Measurements from ENCODE around the gene TRPM1.

TRPM1 gene

DNA sequence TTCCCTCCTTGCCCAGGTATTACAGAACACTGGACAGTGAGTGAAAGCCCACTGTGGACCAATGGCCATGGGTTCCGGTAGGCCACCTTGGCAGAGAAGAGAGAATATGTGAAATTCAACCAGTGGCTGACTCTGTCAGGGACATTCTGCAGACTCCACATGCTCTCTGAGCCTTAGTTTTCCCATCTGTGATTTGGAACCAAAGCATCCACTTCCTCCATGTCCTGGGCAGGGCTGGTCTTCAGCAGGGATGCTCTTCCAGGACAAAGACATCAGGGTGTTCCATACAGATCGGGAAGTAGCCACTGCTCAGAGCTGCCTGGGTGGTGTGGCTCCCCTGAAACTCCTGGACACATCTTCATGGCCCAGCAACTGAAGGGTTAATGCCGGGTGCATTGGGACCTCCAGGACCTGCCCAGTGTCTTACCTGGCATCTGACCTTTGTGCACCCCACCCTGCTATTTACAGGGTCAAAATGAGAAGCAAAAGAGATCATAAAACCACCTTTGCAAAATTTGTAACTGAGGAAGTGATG, 28.3 kb upstream of the TRPM1 start:
- Mint-ChIP-seq H3K4me1 (no peaks in the 10 kb centered on the region), H3K27ac (no peak overlapping the region), H3K36me3 (no peaks in the 10 kb centered on the region), H3K27me3 (no peaks in the 10 kb centered on the region), H3K4me3 (no peak overlapping the region), H3K9me3 (no peaks in the 10 kb centered on the region)

DNA sequence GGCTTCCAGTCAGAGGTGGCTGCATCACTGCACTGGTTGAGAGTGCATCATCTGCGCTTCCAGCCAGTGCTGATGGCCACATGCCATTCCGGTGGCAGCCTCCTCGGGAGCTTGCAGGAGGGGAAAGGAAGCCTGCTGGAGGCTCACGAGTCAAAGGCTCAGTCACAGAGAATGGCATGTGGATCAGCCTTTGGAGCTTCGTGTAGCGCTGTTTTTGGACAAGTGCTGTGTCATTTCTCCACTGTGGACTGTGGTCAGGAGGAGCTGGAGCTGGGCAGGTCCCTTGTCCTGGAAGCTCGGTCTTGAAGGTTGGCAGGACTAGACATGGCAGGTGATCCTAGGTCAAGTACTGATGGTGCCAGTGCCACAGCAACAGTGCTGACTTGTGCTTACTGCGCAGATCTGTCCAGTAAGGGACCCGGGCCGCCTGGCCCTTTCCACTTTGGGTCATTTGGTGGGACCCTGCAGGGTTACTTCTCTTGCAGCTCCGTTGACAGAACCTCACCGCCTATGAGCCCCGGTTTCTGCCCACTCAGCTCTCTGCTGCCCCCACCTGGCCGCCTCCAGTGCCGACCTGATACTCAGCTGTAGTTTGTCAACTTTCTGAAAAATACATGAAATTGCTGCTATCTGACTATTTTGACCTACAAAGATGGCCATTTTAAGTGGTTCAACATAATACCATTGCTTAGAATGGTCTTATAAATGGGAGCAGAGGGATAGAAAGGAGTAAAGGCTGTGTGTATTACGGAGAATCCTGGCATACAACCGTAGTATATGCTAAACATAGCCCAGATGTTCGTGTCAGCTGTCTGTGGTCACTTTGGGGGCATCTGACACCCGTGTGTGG, 27.6 kb upstream of the TRPM1 start:
- H3K27me3 Mint-ChIP-seq, result no peaks in the 10 kb centered on the region
- no peak overlapping the region for H3K4me3 Mint-ChIP-seq
- H3K36me3 Mint-ChIP-seq, result no peaks in the 10 kb centered on the region
- no peaks in the 10 kb centered on the region for H3K9me3 Mint-ChIP-seq
- H3K27ac Mint-ChIP-seq, result no peak overlapping the region
- H3K4me1 Mint-ChIP-seq, result no peaks in the 10 kb centered on the region

DNA sequence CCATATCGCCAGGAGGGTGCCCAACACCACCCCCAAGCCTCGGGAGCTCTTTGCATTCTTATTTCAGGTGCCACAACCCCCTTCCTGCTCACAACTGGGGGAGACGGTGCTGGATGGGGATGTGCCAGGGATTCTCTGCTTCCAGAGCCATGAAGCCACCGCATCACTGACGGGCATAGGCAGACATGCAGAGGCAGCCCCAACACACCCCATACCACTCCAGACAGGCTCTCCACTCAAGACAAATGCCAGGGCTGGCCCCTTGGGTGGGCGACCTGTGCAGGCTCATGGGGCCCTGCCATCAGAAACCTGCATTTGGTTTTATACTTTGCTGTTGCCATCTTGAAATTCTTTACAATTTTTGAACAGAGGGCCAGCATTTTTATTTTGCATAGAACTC, 27.0 kb upstream of the TRPM1 start:
- Mint-ChIP-seq H3K9me3 (no peaks in the 10 kb centered on the region), H3K4me1 (no peaks in the 10 kb centered on the region), H3K36me3 (no peaks in the 10 kb centered on the region), H3K4me3 (no peak overlapping the region), H3K27me3 (no peaks in the 10 kb centered on the region), H3K27ac (no peak overlapping the region)

DNA sequence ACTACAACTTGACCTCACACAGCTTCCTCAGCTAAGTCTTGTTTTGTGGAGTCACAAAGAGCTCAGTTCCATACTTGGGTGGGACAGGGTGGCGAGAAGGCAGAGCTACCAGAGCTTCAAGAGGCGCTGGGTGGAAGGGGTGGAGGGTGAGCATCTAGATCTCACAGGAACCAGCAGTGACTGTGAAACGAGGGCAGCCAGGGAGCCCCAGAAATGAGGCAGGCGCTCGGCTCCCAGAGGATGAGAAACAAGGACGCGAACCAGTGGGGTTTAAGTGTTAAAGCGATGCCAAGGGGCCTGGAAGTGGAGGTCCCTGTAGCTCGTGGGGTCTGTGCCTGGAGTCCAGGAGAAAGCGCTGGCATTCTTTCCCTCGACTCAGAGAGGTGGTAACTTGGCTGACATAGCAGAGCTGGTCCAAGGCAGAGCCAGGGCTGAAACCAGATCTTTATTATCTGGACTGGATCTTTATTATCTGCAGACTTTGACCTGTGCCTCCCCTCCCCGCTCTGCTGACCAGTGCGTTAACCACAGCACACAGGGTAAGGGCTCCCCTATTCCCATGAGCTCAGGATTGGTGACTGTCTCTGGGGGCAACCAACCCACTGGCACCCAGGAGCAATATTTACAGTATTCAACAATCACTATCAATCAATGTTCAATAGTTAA, 26.2 kb upstream of the TRPM1 start:
- H3K27me3 Mint-ChIP-seq, result no peaks in the 10 kb centered on the region
- H3K36me3 Mint-ChIP-seq, result no peaks in the 10 kb centered on the region
- H3K27ac Mint-ChIP-seq, result no peak overlapping the region
- no peaks in the 10 kb centered on the region for H3K4me1 Mint-ChIP-seq
- no peak overlapping the region for H3K4me3 Mint-ChIP-seq
- no peaks in the 10 kb centered on the region for H3K9me3 Mint-ChIP-seq

DNA sequence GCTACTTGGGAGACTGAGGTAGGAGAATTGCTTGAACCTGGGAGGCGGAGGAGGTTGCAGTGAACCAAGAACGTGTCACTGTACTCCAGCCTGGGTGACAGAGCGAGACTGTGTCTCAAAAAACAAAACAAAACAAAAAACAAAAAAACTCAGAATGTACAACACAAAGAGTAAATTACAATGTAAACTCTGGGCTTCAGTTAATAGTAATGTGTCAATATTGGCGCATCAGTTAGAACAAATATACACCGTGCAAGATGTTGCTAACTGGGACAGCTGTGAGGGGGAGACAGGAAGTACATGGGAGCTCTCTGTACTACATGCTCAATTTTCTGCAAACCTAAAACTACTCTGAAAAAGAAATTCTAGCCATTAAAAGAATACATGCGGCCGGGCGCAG, 23.5 kb upstream of the TRPM1 start:
- no peak overlapping the region for H3K27ac Mint-ChIP-seq
- no peaks in the 10 kb centered on the region for H3K4me1 Mint-ChIP-seq
- no peaks in the 10 kb centered on the region for H3K36me3 Mint-ChIP-seq

DNA sequence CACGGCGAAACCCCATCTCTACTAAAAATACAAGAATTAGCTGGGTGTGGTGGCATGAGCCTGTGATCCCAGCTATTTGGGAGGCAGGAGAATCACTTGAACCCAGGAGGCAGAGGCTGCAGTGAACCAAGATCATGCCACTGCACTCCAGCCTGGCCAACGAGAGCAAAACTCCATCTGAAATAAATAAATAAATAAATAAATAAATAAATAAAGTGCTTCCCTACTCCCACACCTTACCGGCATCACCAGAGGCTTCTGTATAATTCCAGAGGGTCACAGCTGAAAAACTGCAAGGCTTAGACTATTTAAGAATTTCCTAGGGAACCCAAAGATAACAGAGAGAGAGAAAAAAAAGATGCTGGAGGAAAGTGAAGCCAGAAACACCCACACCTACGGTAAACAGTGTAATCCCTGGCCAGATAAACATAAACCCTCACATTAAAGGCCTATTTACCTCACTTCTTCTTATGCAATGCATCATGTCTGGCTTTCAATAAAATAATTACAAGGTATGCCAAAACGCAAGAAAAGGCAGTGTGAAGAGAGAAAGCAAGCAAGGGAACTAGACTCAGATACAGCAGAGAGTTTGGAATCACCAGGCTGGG, 15.0 kb upstream of the TRPM1 start:
- Mint-ChIP-seq H3K9me3 (peaks cover 4% of the 10 kb centered on the region), H3K27me3 (peaks cover 2% of the 10 kb centered on the region), H3K4me3 (no peak overlapping the region), H3K36me3 (peaks cover 6% of the 10 kb centered on the region), H3K4me1 (no peaks in the 10 kb centered on the region), H3K27ac (no peak overlapping the region)

More for the DNA sequence above, 23.5 kb upstream of the TRPM1 start:
- no peak overlapping the region for H3K4me3 Mint-ChIP-seq
- no peaks in the 10 kb centered on the region for H3K27me3 Mint-ChIP-seq
- peaks cover 12% of the 10 kb centered on the region for H3K9me3 Mint-ChIP-seq

DNA sequence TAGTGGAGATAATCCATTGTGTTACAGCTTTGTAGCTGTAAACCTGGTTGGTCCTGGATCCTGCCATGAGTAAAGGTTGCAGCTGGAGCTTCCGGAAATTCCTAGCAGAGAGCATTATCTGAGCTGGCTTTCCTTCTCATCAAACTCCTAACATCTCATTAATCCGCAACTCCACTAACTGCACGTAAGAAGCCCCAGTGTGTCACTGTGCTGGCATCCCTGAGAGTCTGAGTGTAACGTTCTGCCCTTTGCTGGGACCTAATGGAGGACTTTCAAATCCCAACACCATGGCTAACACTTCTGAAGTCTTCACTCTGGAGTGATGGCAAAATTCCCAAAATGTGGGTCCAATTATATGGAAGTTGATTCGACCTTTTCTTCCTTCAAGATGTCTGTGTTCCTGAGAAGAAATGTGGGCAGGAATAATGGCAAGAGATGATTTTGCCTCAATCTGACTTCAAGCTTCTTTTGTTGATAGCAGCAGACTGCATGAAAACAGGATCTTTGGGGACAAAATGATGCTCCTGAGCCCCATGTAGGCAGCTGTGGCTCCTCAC, 9.6 kb upstream of the TRPM1 start:
- Mint-ChIP-seq H3K27ac (no peak overlapping the region), H3K4me1 (no peaks in the 10 kb centered on the region), H3K9me3 (no peaks in the 10 kb centered on the region), H3K4me3 (no peak overlapping the region), H3K36me3 (peaks cover 6% of the 10 kb centered on the region), H3K27me3 (peaks cover 2% of the 10 kb centered on the region)

DNA sequence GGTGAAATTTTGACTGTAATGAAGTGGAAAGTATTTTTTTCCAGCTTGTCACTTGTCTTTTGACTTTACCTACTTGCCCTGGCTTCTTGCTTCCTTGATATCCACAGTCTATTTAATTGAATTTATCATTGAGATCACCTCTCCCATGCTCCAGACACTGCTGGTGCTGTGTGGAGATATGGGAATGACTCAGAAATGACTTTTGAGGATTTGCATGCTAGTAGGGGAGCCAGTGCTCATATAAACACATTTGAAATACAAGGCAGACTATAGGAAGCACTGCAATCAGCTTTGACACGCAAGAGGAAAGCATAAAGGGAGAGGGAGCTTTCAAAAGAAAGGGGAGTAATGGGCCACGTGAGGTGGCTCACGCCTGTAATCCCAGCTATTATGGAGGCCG, 7.3 kb upstream of the TRPM1 start:
- Mint-ChIP-seq H3K27me3 (no peaks in the 10 kb centered on the region), H3K27ac (no peak overlapping the region), H3K4me1 (no peaks in the 10 kb centered on the region), H3K9me3 (no peaks in the 10 kb centered on the region), H3K4me3 (no peak overlapping the region), H3K36me3 (no peaks in the 10 kb centered on the region)

DNA sequence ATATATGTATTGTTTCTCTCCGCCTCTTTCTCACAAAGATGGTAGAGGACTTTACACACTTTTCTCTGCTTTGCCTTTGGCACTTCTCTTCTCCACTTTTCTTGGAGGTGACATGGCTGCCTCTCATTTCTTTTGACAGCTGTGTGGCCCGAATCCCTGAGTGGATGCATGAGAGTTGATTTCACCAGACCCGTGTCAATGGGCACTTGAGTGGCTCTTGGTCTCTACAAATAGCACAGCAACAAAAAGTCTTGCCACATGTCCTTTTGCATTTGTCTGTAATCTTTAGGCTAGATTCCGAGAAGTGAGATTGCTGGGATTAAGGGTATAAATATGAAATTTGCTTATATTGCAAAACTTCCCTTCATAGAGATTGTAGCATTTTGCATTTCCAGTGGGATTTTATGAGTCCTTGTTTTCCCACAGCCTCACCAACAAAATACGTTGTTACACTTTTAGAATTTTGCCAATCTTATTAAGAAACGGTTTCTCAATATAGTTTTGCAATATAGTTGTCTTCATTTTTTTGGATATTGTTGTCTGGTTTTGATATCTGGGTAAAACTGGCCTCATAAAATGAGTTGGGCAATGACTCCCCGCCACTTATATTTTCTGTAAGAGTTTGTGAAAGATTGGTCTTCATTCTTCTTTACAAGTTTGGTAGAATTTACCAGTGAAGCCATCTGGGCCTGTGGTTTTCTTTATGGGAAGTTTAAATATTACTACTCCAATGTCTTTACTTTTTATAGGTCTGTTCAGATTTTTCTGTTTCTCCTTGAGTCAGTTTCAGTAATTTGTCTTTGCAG, 5.2 kb upstream of the TRPM1 start:
- Mint-ChIP-seq H3K27ac (no peak overlapping the region), H3K4me3 (no peak overlapping the region), H3K36me3 (no peaks in the 10 kb centered on the region)

DNA sequence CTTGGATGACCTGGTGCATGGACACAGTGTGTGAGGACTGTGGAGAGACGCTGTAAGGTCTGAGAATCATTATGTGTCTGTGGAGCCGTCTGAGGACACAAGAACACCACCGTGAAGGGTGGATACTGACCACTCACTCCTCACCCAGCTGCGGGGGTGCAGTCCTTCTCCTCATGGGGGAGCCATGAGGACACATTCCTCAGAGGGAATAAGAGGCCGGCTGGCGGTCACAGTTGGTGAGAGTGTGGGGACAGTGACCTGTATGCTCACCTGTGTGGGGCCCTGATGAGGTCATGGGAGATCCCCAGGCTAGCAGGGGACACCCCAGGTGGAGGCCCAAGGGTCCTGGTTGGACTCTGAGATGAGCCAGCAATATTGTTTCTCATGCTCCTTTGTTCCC, 2.5 kb upstream of the TRPM1 start:
- no peaks in the 10 kb centered on the region for H3K27me3 Mint-ChIP-seq
- no peak overlapping the region for H3K4me3 Mint-ChIP-seq
- H3K36me3 Mint-ChIP-seq, result no peaks in the 10 kb centered on the region
- H3K9me3 Mint-ChIP-seq, result no peaks in the 10 kb centered on the region
- H3K4me1 Mint-ChIP-seq, result no peaks in the 10 kb centered on the region
- no peak overlapping the region for H3K27ac Mint-ChIP-seq

More for the DNA sequence above, 5.2 kb upstream of the TRPM1 start:
- Mint-ChIP-seq H3K4me1 (no peaks in the 10 kb centered on the region), H3K9me3 (no peaks in the 10 kb centered on the region), H3K27me3 (no peaks in the 10 kb centered on the region)

DNA sequence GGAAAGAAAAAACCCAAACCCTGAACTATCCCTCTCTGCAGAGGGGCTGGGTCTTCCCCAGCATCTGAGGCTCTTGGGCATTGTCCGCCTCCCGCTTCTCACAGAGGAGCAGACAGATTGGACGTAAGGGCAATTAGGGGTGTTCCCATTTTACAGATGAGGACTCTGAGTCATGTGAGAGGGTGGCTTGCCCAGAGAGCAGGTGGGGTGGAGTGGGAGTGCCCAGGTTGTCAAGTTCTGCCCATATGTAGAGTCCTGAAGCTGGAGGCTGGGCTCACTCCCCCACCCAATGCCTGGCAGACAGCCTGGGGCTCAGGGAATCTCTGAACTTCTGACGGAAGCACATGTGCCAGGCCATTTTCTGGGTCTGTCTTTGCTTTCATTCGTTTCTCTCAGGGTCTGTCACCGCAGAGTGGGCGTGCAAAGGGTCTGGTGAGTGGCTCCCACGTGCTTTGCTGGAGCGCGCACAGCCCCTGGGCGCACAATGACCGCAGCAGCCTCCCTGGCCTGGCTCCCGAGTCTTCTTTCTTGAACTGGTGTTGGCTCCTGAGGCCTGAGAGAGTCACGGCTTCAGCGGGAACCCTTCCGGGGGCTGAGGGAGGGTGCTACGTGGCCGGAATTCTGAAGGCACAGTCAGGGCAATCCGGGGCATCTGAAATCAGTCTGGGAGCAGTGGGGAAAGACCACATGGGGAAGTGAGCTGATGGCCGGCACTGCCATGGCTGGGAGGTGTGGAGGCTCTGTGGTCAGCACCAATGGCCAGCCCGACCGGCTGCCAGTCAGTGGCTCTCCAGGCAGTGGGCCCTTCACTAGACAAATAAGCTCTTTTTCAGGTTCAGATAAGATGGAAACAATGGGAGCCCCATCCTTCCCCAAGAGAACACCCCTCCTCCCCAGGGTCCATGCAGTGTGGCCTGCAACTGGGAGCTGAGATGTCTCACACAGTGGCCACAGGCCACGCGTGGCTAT, 1.1 kb upstream of the TRPM1 start:
- Mint-ChIP-seq H3K27me3 (no peaks in the 10 kb centered on the region), H3K9me3 (no peaks in the 10 kb centered on the region), H3K4me3 (no peak overlapping the region), H3K36me3 (no peaks in the 10 kb centered on the region), H3K4me1 (no peaks in the 10 kb centered on the region), H3K27ac (no peak overlapping the region)

DNA sequence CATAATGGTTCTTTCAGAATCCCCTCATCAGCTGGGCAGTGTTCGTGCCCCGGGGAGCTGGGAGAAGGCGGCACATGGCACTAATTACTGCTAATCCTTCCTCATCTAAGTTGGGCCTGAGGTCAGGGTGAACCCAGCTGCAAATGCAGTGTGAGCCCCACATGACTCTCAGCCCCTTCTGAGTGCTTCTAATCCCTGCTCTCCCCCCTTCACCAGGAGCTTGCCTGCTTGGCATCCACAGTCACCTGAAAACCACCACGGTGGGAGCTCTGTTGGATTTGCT, 455 bp upstream of the TRPM1 start:
- no peak overlapping the region for H3K27ac Mint-ChIP-seq

DNA sequence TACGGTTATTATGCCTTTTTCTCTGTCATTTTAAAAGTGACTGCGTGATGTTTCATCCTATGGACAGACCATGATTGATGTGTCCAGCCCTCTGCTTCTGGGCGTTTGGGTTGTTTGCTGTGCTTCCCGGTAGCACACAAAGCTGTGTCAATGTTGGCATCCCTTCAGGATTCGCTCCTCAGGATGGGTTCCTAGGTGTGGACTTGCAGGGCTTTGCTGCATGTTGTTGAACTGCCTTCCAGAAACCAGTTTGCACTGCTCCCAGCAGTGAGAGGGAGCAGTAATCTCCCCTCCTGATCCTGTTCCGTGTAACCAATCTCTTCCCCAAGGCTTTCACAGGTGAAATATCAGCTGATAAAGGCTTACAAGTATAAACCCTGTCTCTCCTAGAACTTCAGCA, 787 bp downstream of the TRPM1 start:
- Mint-ChIP-seq H3K4me3 (no peak overlapping the region), H3K36me3 (no peaks in the 10 kb centered on the region), H3K4me1 (no peaks in the 10 kb centered on the region), H3K27me3 (no peaks in the 10 kb centered on the region), H3K9me3 (no peaks in the 10 kb centered on the region), H3K27ac (no peak overlapping the region)

More for the DNA sequence above, 455 bp upstream of the TRPM1 start:
- Mint-ChIP-seq H3K4me1 (no peaks in the 10 kb centered on the region), H3K4me3 (no peak overlapping the region), H3K36me3 (no peaks in the 10 kb centered on the region), H3K27me3 (no peaks in the 10 kb centered on the region), H3K9me3 (no peaks in the 10 kb centered on the region)

DNA sequence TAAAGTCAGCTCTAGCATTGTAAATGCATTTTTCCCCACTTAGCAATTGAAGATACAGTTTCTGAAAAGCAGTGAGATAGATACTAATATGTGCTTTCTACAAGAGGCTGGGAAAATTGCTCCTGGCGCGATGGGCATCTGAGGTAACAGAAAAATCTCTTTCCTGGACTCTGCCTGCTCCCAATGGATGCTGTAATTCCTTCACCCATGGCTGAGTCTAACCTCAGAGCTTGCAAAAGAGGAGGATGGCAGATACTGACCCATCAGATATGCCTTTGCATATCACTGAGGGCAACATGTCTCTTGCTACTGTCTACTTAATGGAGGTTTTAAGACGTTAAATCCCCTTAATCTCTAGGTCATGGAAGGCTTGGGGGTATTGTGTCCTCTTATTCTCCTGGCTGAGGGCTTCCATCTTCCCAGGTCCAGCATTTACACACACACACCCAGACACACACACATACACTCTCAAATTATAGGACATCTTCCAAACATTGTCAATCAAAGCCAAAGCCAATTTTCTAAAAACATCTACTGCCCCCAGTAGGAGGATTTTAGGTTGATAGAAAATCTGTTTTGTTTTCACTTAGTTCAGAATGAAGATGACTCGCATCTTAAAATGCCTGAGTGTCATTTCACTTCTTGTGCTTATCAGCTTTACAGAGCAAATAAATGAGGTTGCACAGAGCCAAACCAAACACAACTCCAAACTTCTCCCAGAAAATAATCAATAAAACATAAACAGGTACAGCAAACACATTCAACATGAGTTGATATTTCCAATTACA, 2.4 kb downstream of the TRPM1 start:
- Mint-ChIP-seq H3K9me3 (no peaks in the 10 kb centered on the region), H3K27ac (no peak overlapping the region), H3K4me3 (no peak overlapping the region), H3K27me3 (no peaks in the 10 kb centered on the region), H3K36me3 (no peaks in the 10 kb centered on the region), H3K4me1 (no peaks in the 10 kb centered on the region)

Data from activated naive CD4-positive, alpha-beta T cell treated with anti-CD3 and anti-CD28 coated beads, Interleukin-2, amount 50 U/mL, for 24 hours (primary cell).